Psoas muscle (tissue), 8 donors: ENCODE measurements around the gene PYGO2. TPM values are rescaled to one million over a fixed set of nuclear protein-coding genes. Genes with fewer than 3 reads are reported as not detected.
A peak's percentile ranks its signal among the peaks of the same experiment; 100 is the strongest.

Experiments
- ATAC-seq, 4 donors: fragments of 200-7000 bp; cut with Tn5 transposase; one replicate each; pipeline ENCODE4 v1.9.1; 2020; ENCODE audit warnings: moderate library complexity in 3 of 4, mild to moderate bottlenecking in 2 of 4
- DNase-seq, 2 donors: peaks; one replicate each; pipeline ENCODE4 v3.0.0-alpha.2; 2020
- H3K27ac ChIP-seq: fragments of 200-600 bp; one replicate; pipeline ENCODE4 v1.8.0; 2022
- H3K27me3 ChIP-seq, 3 donors: fragments of 200-600 bp in 1 of 3; one replicate each; pipeline versions ENCODE4 v1.6.1 to v1.8.0; 2013 to 2022; ENCODE audit warnings: low read length in 2 of 3, mild to moderate bottlenecking in 2 of 3, moderate library complexity in 1 of 3; ENCODE audit not compliant: insufficient read depth in 3 of 3
- H3K36me3 ChIP-seq, 2 donors: fragments of 200-600 bp in 1 of 2; one replicate each; pipeline versions ENCODE4 v1.6.1 to v1.8.0; 2013 to 2022; ENCODE audit warnings: low read depth in 1 of 2, mild to moderate bottlenecking in 1 of 2, moderate library complexity in 1 of 2; ENCODE audit not compliant: insufficient read depth in 1 of 2
- H3K4me1 ChIP-seq: fragments of 200-600 bp; one replicate; pipeline ENCODE4 v1.8.0; 2022
- H3K4me3 ChIP-seq: fragments of 200-600 bp; one replicate; pipeline ENCODE4 v1.8.0; 2022; ENCODE audit warnings: mild to moderate bottlenecking
- H3K9me3 ChIP-seq: fragments of 200-600 bp; one replicate; pipeline ENCODE4 v1.8.0; 2022
- WGBS, 3 donors: extraction: QIAGEN DNeasy Blood & Tissue Kit; methylation state at CpG; one replicate each; pipeline versions ENCODE4 v1.1.6 to v1.1.7; 2013; 5-methylcytosine and 5-hydroxymethylcytosine counted together
- intact Hi-C, 2 donors: fragments of 100-400 bp; cut with DNase I; formaldehyde crosslinking; loops; one replicate each; pipeline versions ENCODE4 v1.11.0 to v1.14.2; 2022
- polyA plus RNA-seq, 3 donors: library from polyadenylated mRNA; stranded (reverse); fragments of 200-250 nt; gene quantifications; one replicate each; pipeline ENCODE4 v1.2.3, GENCODE V29; 2013
- total RNA-seq, 4 donors: library from RNA; stranded (reverse); fragmentation: NEBNext Ultra II Directional in 2 of 4; extraction: Animal tissue kit (Norgen Biotek cat#: 25700) in 2 of 4; gene quantifications; one replicate each; pipeline versions ENCODE4 v1.2.1 to v1.2.4, GENCODE V29; 2021 to 2023
- TF ChIP-seq, protein P1 (sequence below): fragments of 200-600 bp; IDR thresholded peaks from one replicate; pipeline ENCODE4 v1.8.0; 2022; ENCODE audit warnings: antibody characterized with exemption
- donor health status: healthy with polysubstance abuse.
- donor health status: DM: no; HTN: no; CAD: no; lungs with moderate emphysema.
- donor health status: Bipolar disorder and iron deficiency.
- donor health status: healthy.
- donor health status: DM: yes; HTN: yes; CAD: no.
- donor health status: DM: no; HTN: no; CAD: no.
- donor health status: DM: no; HTN: no; CAD: no.
- donor health status: DM: yes; HTN: yes; CAD: no.

PYGO2 gene
- total and polyA plus RNA-seq, 7 donors: 13.1 to 24.0 (median 16.9) TPM

DNA sequence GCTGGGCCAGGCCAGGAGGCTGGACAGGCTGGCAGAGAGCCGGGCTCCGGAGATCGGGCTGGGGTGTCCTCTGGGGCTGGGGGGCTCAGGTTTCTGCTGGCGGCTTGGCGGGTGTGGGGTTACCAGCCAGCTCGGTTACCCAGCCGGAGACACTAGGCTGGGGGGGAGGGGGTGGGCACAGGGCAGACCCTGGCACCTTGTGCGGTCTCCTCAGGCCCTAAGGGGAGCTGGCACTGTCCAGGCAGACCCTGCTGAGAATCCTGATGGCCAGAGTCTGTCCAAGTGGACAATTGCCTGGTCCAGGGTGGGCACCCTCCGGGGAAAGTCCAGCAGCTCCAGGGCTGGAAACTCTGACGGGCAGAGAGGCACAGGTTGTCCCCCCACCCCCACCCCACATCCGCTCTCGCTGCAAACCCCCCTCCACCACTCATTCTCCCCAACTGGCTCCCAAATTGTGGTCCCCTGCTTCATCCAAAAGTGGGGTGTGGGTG lies 47.7 kb upstream of the PYGO2 start:
- ATAC-seq: peak in 1 of 4 donors; percentile 13
- no peaks in the 10 kb centered on the region for H3K9me3 ChIP-seq
- no peaks in the 10 kb centered on the region for H3K27me3 ChIP-seq
- WGBS, 3 donors: 31 to 49% (median 39%) methylated on average over 9 to 12 of the region's 12 CpGs
- intact Hi-C loops: loop anchor here in 1 of 2 donors (2.0 kb wide), 1 partner anchor 36 kb away; no protein-coding TSS in a partner anchor
- TF ChIP-seq, protein P1, sequence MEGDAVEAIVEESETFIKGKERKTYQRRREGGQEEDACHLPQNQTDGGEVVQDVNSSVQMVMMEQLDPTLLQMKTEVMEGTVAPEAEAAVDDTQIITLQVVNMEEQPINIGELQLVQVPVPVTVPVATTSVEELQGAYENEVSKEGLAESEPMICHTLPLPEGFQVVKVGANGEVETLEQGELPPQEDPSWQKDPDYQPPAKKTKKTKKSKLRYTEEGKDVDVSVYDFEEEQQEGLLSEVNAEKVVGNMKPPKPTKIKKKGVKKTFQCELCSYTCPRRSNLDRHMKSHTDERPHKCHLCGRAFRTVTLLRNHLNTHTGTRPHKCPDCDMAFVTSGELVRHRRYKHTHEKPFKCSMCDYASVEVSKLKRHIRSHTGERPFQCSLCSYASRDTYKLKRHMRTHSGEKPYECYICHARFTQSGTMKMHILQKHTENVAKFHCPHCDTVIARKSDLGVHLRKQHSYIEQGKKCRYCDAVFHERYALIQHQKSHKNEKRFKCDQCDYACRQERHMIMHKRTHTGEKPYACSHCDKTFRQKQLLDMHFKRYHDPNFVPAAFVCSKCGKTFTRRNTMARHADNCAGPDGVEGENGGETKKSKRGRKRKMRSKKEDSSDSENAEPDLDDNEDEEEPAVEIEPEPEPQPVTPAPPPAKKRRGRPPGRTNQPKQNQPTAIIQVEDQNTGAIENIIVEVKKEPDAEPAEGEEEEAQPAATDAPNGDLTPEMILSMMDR: no peak
- H3K4me1 ChIP-seq: peaks cover 69% of the 10 kb centered on the region
- peak overlapping the region; percentile 62 for H3K4me3 ChIP-seq
- H3K36me3 ChIP-seq: peaks cover 0 to 5% of the 10 kb centered on the region in 2 donors
- peak overlapping the region; percentile 94 for H3K27ac ChIP-seq
- peak in 1 of 2 donors; percentile 79 for DNase-seq

DNA sequence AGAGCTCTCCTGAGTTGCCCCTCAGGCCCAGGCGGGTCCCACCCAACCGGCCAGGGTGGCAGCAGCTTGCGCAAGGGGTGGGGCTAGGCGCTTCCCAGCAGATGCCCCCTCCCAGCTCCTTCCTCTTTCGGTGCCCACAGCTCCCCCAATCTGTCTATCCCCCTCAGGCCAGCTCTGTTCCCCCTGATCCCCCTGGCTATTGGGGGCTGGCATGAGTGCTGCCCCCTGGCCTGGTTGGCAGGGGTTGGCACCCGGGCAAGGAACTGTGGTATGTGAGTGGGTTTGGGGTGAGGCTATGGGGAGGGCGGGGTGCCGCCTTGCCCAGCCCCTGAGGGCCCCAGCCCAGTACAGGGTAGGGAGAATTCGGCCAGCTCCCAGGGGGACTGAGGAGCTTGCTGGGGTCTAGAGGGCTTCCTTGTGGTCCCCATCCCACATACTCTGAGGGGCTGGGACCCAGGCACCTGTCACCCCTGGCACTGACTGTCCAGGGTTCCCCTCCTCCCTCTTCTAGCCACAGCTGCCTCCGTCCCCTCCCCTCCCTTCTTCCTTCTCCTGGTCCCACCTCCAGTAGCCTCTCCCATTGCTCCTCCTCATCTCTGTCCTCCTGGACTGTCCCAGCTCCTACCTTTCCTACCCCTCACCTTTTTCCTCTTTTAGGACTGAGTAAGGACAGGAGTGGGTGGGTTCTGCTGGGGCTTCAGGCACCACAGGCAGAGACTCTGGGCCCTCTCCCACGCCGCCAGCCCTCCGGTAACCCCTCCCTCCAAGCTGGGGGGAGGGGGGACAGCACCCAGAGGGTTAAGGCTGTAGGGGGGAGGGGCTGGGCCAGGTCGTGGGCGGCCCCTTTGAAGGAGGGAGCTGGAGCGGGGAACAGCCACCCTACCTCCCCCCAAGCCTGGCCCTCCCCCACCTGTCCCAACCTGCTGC lies 46.7 kb upstream of the PYGO2 start:
- H3K27me3 ChIP-seq: no peaks in the 10 kb centered on the region
- H3K9me3 ChIP-seq: no peaks in the 10 kb centered on the region
- 27 to 45% (median 33%) methylated on average over 15 to 16 of the region's 16 CpGs for WGBS, 3 donors
- intact Hi-C loops: loop anchor here in 1 of 2 donors (2.0 kb wide), 1 partner anchor 37 kb away; no protein-coding TSS in a partner anchor
- TF ChIP-seq, protein P1: no peak
- H3K4me1 ChIP-seq: peaks cover 70% of the 10 kb centered on the region
- no peaks in the 10 kb centered on the region for H3K36me3 ChIP-seq
- H3K27ac ChIP-seq: peak overlapping the region; percentile 94
- peak overlapping the region; percentile 62 for H3K4me3 ChIP-seq
- ATAC-seq: peak in 3 of 4 donors; percentile 15 to 27 (median 18)
- DNase-seq: no peak

DNA sequence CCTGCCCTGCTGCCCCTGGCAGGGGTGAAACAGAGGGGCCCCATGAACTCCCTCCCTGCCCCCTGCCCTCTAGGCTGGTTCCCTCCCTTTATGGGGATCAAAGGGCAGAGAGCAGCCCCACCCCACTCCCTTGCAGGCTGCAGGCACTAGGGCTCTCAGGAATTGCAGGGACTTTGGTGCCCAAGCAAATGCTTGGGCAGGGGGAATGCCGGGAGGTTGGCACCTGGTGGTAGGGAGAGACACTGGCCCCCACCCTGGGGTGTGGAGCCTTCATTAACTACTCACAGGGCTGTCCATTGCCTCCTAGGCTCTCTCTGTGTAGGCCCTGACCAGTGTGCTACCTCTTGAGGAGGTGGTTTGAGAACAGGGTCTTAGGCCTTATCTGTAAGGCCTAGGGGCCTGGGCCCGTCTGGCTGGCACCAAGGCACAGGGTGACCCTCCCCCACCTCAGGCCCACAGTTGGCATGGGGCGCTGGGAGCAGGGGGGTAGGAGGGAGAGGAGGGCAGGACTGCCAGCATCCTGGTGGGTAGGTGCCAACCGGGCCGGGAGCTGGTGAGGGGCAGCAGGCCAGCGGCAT lies 45.8 kb upstream of the PYGO2 start:
- Histone ChIP-seq H3K27me3 (no peaks in the 10 kb centered on the region), H3K4me1 (peaks cover 68% of the 10 kb centered on the region), H3K27ac (peak overlapping the region; percentile 94), H3K4me3 (peak overlapping the region; percentile 62), H3K36me3 (no peaks in the 10 kb centered on the region), H3K9me3 (no peaks in the 10 kb centered on the region)
- TF ChIP-seq, protein P1: no peak
- intact Hi-C loops: no loop called here
- DNase-seq: peak; percentile 70 to 87
- WGBS, 3 donors: 21 to 35% (median 22%) methylated on average over 5 to 6 of the region's 6 CpGs
- ATAC-seq: peak; percentile 15 to 34 (median 28)

DNA sequence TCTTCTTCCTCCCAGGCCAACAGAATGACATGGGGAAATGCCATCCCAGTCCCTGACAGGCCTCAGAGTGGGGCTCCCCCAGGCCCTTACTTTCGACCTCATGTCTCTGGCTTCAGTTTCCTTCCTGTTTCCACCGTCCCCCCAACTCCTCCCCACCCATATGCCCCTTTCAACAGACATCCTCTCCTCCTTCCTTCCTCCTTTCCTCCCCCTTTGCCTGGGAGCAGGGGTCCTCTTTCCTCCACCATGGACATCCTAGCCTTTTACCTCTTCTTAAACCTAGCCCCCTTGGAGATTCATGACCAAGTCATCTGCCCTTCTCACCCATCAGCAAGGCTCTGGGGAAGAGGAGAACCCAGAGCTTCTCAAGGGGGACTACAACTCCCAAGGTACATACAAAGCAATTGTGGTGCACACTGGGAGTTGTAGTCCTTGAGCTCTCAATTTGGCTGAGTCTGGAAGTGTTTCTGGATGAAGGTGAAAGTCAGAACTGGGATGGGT lies 45.1 kb upstream of the PYGO2 start:
- DNase-seq: no peak
- intact Hi-C loops: no loop called here
- Histone ChIP-seq H3K36me3 (no peaks in the 10 kb centered on the region), H3K9me3 (no peaks in the 10 kb centered on the region), H3K4me1 (peaks cover 61% of the 10 kb centered on the region), H3K4me3 (peak overlapping the region; percentile 62), H3K27ac (peak overlapping the region; percentile 94), H3K27me3 (no peaks in the 10 kb centered on the region)
- 41 to 47% (median 43%) methylated on average over 2 of the region's 2 CpGs for WGBS, 3 donors
- ATAC-seq: no peak
- TF ChIP-seq, protein P1: no peak
